Measurements from ENCODE around the gene ABTB2. TPM values are rescaled to one million over a fixed set of nuclear protein-coding genes. Genes with fewer than 3 reads are reported as not detected.

ABTB2 gene
- total and polyA plus RNA-seq, 2 of the 8 experiments (the other 6 are each of a cell fraction or from before 2014, with no cell fraction given), result 7.7 to 10.2 TPM

- TF ChIP-seq USF2 (IDR thresholded peaks at IDR 0.05; ENCODE audit: low read length) (no peak), SIN3A (conservative IDR thresholded peaks at IDR 0.05 in 1 of 2, IDR thresholded peaks at IDR 0.05 in 1 of 2; ENCODE audit: low read depth in 1 of 2, low read length in 2 of 2) (no peak), SP1 (IDR thresholded peaks at IDR 0.05; ENCODE audit: low read depth, low read length) (no peak)
Measured at GRCh38 chr11:34345540-34345876, 12.3 kb downstream of the ABTB2 start (continued).
